ENCODE data around the gene ZDHHC16. TPM values are rescaled to one million over a fixed set of nuclear protein-coding genes. Genes with fewer than 3 reads are reported as not detected.

The ZDHHC16 gene
- total RNA-seq, 2 experiments from 2014 or later, result 6.2 to 6.5 TPM

GRCh38 chr10:97503406-97503805 lies 57.4 kb downstream of the ZDHHC16 start:
- H3K27ac ChIP-seq (ENCODE audit: low read depth in 1 of 2, low read length in 2 of 2), result no peak overlapping the region
- intact Hi-C loops (cut with DNase I, micrococcal nuclease), result loop anchor here in 1 of 2 experiments (5.0 kb wide), 1 partner anchor 184 kb away; the partner anchor contains the start of gene AVPI1
- Mint-ChIP-seq H3K27me3 (peaks cover 22% of the 10 kb centered on the region), H3K27ac (no peak overlapping the region), H3K9me3 (no peaks in the 10 kb centered on the region), H3K36me3 (ENCODE audit: low read depth) (peaks cover under 1% of the 10 kb centered on the region), H3K4me1 (ENCODE audit: low read depth) (peaks cover 6% of the 10 kb centered on the region), H3K4me3 (no peak overlapping the region)
- ChIA-PET CTCF (no interaction called here), POLR2A (no interaction called here)
- no peak for TF ChIP-seq CTCF (IDR thresholded peaks at IDR 0.05)
- no peak for ATAC-seq (ENCODE audit: poor library complexity)
- H3K36me3 ChIP-seq (ENCODE audit: insufficient read depth, low read length), result no peaks in the 10 kb centered on the region
- H3K4me3 ChIP-seq (ENCODE audit: low read length), result no peak overlapping the region
- DNase-seq, result no peak
- peaks cover 15% of the 10 kb centered on the region for H3K4me1 ChIP-seq (ENCODE audit: insufficient read depth, low read length)
- no peaks in the 10 kb centered on the region for H3K9me3 ChIP-seq (ENCODE audit: control insufficient read depth in 1 of 2, insufficient read depth in 1 of 2, low read length in 2 of 2)
- H3K27me3 ChIP-seq (ENCODE audit: control insufficient read depth in 1 of 2, insufficient read depth in 2 of 2, low read length in 2 of 2), result peaks cover 0 to 13% of the 10 kb centered on the region in 2 experiments

GRCh38 chr10:97505152-97505551 lies 59.2 kb downstream of the ZDHHC16 start:
- TF ChIP-seq CTCF (IDR thresholded peaks at IDR 0.05), result no peak
- H3K36me3 ChIP-seq (ENCODE audit: insufficient read depth, low read length), result no peaks in the 10 kb centered on the region
- H3K27me3 ChIP-seq (ENCODE audit: control insufficient read depth in 1 of 2, insufficient read depth in 2 of 2, low read length in 2 of 2), result peaks cover 0 to 13% of the 10 kb centered on the region in 2 experiments
- Mint-ChIP-seq H3K27ac (no peak overlapping the region), H3K4me1 (ENCODE audit: low read depth) (peaks cover 6% of the 10 kb centered on the region), H3K27me3 (peaks cover 17% of the 10 kb centered on the region), H3K4me3 (no peak overlapping the region), H3K36me3 (ENCODE audit: low read depth) (no peaks in the 10 kb centered on the region), H3K9me3 (no peaks in the 10 kb centered on the region)
- no peaks in the 10 kb centered on the region for H3K9me3 ChIP-seq (ENCODE audit: control insufficient read depth in 1 of 2, insufficient read depth in 1 of 2, low read length in 2 of 2)
- no peak overlapping the region for H3K27ac ChIP-seq (ENCODE audit: low read depth in 1 of 2, low read length in 2 of 2)
- DNase-seq (no peak), ATAC-seq (ENCODE audit: poor library complexity) (no peak)
- H3K4me1 ChIP-seq (ENCODE audit: insufficient read depth, low read length), result peaks cover 3% of the 10 kb centered on the region
- CTCF ChIA-PET, result no interaction called here
- no peak overlapping the region for H3K4me3 ChIP-seq (ENCODE audit: low read length)
- intact Hi-C loops (cut with DNase I, micrococcal nuclease), result loop anchor here in 1 of 2 experiments (5.0 kb wide), 1 partner anchor 37 kb away; no protein-coding TSS in a partner anchor
- POLR2A ChIA-PET, result no interaction called here

- peaks cover 0 to 13% of the 10 kb centered on the region in 2 experiments for H3K27me3 ChIP-seq (ENCODE audit: control insufficient read depth in 1 of 2, insufficient read depth in 2 of 2, low read length in 2 of 2)
- ChIA-PET CTCF (no interaction called here), POLR2A (no interaction called here)
- Mint-ChIP-seq H3K9me3 (no peaks in the 10 kb centered on the region), H3K27me3 (peaks cover 7% of the 10 kb centered on the region), H3K36me3 (ENCODE audit: low read depth) (no peaks in the 10 kb centered on the region), H3K4me1 (ENCODE audit: low read depth) (no peaks in the 10 kb centered on the region), H3K4me3 (no peak overlapping the region), H3K27ac (no peak overlapping the region)
- intact Hi-C loops (cut with DNase I, micrococcal nuclease), result loop anchor here in 1 of 2 experiments (5.0 kb wide), 1 partner anchor 36 kb away; no protein-coding TSS in a partner anchor
- DNase-seq, result no peak
- no peaks in the 10 kb centered on the region for H3K9me3 ChIP-seq (ENCODE audit: control insufficient read depth in 1 of 2, insufficient read depth in 1 of 2, low read length in 2 of 2)
- H3K4me3 ChIP-seq (ENCODE audit: low read length), result no peak overlapping the region
- no peak for TF ChIP-seq CTCF (IDR thresholded peaks at IDR 0.05)
- ATAC-seq (ENCODE audit: poor library complexity), result no peak
- no peaks in the 10 kb centered on the region for H3K4me1 ChIP-seq (ENCODE audit: insufficient read depth, low read length)
- no peaks in the 10 kb centered on the region for H3K36me3 ChIP-seq (ENCODE audit: insufficient read depth, low read length)
- H3K27ac ChIP-seq (ENCODE audit: low read depth in 1 of 2, low read length in 2 of 2), result no peak overlapping the region
Observed at GRCh38 chr10:97506199-97506991, 60.4 kb downstream of the ZDHHC16 start.

Other genes with a start within 250 kb of the ZDHHC16 start
- gene ARHGAP19, start 153.5 kb upstream of the ZDHHC16 start, total RNA-seq, result 1 to 10 TPM; 6.9 to 8.8 TPM
- 10 to 100 TPM; 45.2 to 45.5 TPM for gene FRAT1, start 126.9 kb upstream of the ZDHHC16 start, total RNA-seq
- 10 to 100 TPM; 27.0 to 27.6 TPM for gene FRAT2, start 111.4 kb upstream of the ZDHHC16 start, total RNA-seq
- 10 to 100 TPM; 84.2 to 87.6 TPM for gene RRP12, start 44.8 kb upstream of the ZDHHC16 start, total RNA-seq
- 10 to 100 TPM; 50.7 to 55.5 TPM for gene PGAM1, start 20.0 kb upstream of the ZDHHC16 start, total RNA-seq
- 10 to 100 TPM; 28.8 to 29.7 TPM for gene EXOSC1, start 169 bp upstream of the ZDHHC16 start, total RNA-seq
- gene MMS19, start 52.2 kb downstream of the ZDHHC16 start, total RNA-seq, result 10 to 100 TPM; 58.4 to 65.7 TPM
- gene UBTD1, start 52.7 kb downstream of the ZDHHC16 start, total RNA-seq, result under 1 TPM; 0.56 to 0.80 TPM
- not detected for gene ANKRD2, start 126.6 kb downstream of the ZDHHC16 start, total RNA-seq
- gene HOGA1, start 138.2 kb downstream of the ZDHHC16 start, total RNA-seq, result not detected
- not detected for gene C10orf62, start 143.5 kb downstream of the ZDHHC16 start, total RNA-seq
- gene MORN4, start 187.3 kb downstream of the ZDHHC16 start, total RNA-seq, result under 1 TPM; 0.36 to 0.39 TPM
- 10 to 100 TPM; 26.3 to 27.2 TPM for gene PI4K2A, start 194.5 kb downstream of the ZDHHC16 start, total RNA-seq
- 10 to 100 TPM; 10.7 to 11.6 TPM for gene AVPI1, start 241.1 kb downstream of the ZDHHC16 start, total RNA-seq

Data from CD4-positive, alpha-beta T cell (primary cell).